Measurements from ENCODE around the gene FERMT2. TPM values are rescaled to one million over a fixed set of nuclear protein-coding genes. Genes with fewer than 3 reads are reported as not detected.
"Not testable (repeated sequence)": the region's sequence is repeated elsewhere in the genome, so short reads cannot be mapped to it uniquely, and the experiment has no call there.

FERMT2 gene
- total and polyA plus RNA-seq, 9 of the 15 experiments (the other 6 are each of a cell fraction or from before 2014, with no cell fraction given), result 0.10 to 1.3 (median 0.40) TPM

DNA sequence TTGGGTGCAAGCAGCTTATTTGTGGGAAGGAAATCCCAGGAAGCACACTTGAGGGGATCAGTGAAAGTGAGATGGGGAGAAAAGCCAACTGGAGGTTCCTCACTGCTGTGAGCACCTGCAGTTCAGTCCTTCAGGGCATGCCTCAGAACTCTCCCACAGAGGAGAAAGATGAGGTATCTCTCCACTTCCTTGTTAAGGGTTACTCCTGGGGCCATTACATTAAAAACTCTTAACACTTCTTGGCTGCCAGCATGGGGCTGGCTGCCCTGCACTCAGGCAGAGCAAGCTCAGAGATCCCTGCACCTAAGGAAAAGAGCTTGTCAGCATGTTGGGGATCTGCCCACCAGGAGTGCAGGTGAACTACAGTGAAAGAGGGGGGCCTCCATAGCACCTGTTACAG, 28.8 kb downstream of the FERMT2 start:
- POLR2A ChIA-PET, result interaction anchor here (0.6 to 0.8 kb wide), 2 partner anchors 17 to 1806 kb away, joined by 3 read pairs; no protein-coding TSS in a partner anchor
- no peaks in the 10 kb centered on the region for H3K9me1 ChIP-seq (ENCODE audit: control insufficient read depth, insufficient read depth, low read length)
- ATAC-seq, result no peak

DNA sequence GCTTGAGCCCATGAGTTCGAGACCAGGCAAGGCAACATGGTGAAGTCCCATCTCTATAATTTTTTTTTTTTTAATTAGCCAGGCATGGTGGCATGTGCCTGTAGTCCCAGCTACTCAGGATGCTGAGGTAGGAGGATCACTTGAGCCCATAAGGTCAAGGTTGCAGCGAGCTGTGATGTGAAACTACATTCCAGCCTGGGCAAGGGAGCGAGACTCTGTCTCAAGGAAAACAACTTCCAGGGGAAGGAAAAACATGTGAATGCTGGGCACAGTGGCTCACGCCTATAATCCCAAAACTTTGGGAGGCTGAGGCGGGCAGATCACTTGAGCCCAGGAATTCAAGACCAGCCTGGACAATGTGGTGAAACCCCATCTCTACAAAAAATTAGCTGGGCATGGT, 30.4 kb downstream of the FERMT2 start:
- H3K9me1 ChIP-seq (ENCODE audit: control insufficient read depth, insufficient read depth, low read length); H3K27me3 ChIP-seq (ENCODE audit: control insufficient read depth in 2 of 2, insufficient read depth in 2 of 2, low read length in 2 of 2); H3K9ac ChIP-seq (ENCODE audit: insufficient read depth in 1 of 2, low read depth in 2 of 2, low read length in 2 of 2); H3K4me2 ChIP-seq (ENCODE audit: insufficient read depth, low read length); FAIRE-seq; H3K9me3 ChIP-seq (replicated peaks; ENCODE audit: control insufficient read depth, insufficient read depth, low read depth, low read length); BruUV-seq (replicated peaks); H3K4me3 ChIP-seq; H2AFZ ChIP-seq (ENCODE audit: low read depth, low read length); in situ Hi-C loops (cut with MboI); CTCF ChIA-PET (ENCODE audit: low intra/inter-chr PET ratio); POLR2A ChIA-PET; H3K36me3 ChIP-seq (ENCODE audit: control insufficient read depth, insufficient read depth, low read length); H3K4me1 ChIP-seq (replicated peaks in 1 of 2; ENCODE audit: control insufficient read depth in 2 of 2, insufficient read depth in 2 of 2, low read length in 2 of 2); ATAC-seq; H4K20me1 ChIP-seq (replicated peaks; ENCODE audit: control insufficient read depth, insufficient read depth, low read length); H3K27ac ChIP-seq (ENCODE audit: extremely low read depth, low read depth, low read length); DNase-seq (ENCODE audit: extremely low read depth in 1 of 4, low spot score in 3 of 4); H3K79me2 ChIP-seq (ENCODE audit: control insufficient read depth, insufficient read depth, low read length): not testable (repeated sequence)
- 2% methylated on average over 5 of the region's 5 CpGs for WGBS (ENCODE audit: insufficient coverage, low coverage, missing lambda C conversion rate)
- intact Hi-C loops (cut with micrococcal nuclease), result loop anchor here (10.0 kb wide), 1 partner anchor 134 kb away; no protein-coding TSS in a partner anchor

More for the DNA sequence above, 28.8 kb downstream of the FERMT2 start:
- no peak for TF ChIP-seq ELF2 (CRISPR knock-in tag; IDR thresholded peaks at IDR 0.05)
- no peak for TF ChIP-seq NFIX (CRISPR knock-in tag; IDR thresholded peaks at IDR 0.05; ENCODE audit: low read depth)
- no peak for TF ChIP-seq DDX20 (tag; IDR thresholded peaks at IDR 0.05; ENCODE audit: low read depth)
- no peak for TF ChIP-seq MIER1 (IDR thresholded peaks at IDR 0.05; ENCODE audit: low read depth)
- TF ChIP-seq, protein P1, sequence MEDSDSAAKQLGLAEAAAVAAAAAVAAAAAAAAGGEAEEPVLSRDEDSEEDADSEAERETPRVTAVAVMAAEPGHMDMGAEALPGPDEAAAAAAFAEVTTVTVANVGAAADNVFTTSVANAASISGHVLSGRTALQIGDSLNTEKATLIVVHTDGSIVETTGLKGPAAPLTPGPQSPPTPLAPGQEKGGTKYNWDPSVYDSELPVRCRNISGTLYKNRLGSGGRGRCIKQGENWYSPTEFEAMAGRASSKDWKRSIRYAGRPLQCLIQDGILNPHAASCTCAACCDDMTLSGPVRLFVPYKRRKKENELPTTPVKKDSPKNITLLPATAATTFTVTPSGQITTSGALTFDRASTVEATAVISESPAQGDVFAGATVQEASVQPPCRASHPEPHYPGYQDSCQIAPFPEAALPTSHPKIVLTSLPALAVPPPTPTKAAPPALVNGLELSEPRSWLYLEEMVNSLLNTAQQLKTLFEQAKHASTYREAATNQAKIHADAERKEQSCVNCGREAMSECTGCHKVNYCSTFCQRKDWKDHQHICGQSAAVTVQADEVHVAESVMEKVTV (CRISPR knock-in tag; IDR thresholded peaks at IDR 0.05), result no peak
- no peak for TF ChIP-seq ZNF124 (CRISPR knock-in tag; IDR thresholded peaks at IDR 0.05)
- TF ChIP-seq NFIC (IDR thresholded peaks at IDR 0.05), result no peak
- TF ChIP-seq, protein P2, sequence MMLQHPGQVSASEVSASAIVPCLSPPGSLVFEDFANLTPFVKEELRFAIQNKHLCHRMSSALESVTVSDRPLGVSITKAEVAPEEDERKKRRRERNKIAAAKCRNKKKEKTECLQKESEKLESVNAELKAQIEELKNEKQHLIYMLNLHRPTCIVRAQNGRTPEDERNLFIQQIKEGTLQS (IDR thresholded peaks at IDR 0.05), result no peak
- TF ChIP-seq, protein P2 (CRISPR knock-in tag; conservative IDR thresholded peaks at IDR 0.05), result no peak
- TF ChIP-seq CBX1 (IDR thresholded peaks at IDR 0.05; ENCODE audit: low read depth), result no peak
- TF ChIP-seq, protein P3, sequence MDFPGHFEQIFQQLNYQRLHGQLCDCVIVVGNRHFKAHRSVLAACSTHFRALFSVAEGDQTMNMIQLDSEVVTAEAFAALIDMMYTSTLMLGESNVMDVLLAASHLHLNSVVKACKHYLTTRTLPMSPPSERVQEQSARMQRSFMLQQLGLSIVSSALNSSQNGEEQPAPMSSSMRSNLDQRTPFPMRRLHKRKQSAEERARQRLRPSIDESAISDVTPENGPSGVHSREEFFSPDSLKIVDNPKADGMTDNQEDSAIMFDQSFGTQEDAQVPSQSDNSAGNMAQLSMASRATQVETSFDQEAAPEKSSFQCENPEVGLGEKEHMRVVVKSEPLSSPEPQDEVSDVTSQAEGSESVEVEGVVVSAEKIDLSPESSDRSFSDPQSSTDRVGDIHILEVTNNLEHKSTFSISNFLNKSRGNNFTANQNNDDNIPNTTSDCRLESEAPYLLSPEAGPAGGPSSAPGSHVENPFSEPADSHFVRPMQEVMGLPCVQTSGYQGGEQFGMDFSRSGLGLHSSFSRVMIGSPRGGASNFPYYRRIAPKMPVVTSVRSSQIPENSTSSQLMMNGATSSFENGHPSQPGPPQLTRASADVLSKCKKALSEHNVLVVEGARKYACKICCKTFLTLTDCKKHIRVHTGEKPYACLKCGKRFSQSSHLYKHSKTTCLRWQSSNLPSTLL (IDR thresholded peaks at IDR 0.05), result no peak
- TF ChIP-seq SUPT5H (IDR thresholded peaks at IDR 0.05), result no peak
- Histone ChIP-seq H3K36me3 (ENCODE audit: control insufficient read depth, insufficient read depth, low read length) (no peaks in the 10 kb centered on the region), H4K20me1 (replicated peaks; ENCODE audit: control insufficient read depth, insufficient read depth, low read length) (no peaks in the 10 kb centered on the region), H2AFZ (ENCODE audit: low read depth, low read length) (no peak overlapping the region), H3K4me2 (ENCODE audit: insufficient read depth, low read length) (no peak overlapping the region), H3K9me3 (replicated peaks; ENCODE audit: control insufficient read depth, insufficient read depth, low read depth, low read length) (no peaks in the 10 kb centered on the region), H3K27ac (ENCODE audit: extremely low read depth, low read depth, low read length) (no peak overlapping the region), H3K4me3 (no peak overlapping the region), H3K79me2 (ENCODE audit: control insufficient read depth, insufficient read depth, low read length) (no peaks in the 10 kb centered on the region), H3K4me1 (replicated peaks in 1 of 2; ENCODE audit: control insufficient read depth in 2 of 2, insufficient read depth in 2 of 2, low read length in 2 of 2) (no peaks in the 10 kb centered on the region), H3K27me3 (ENCODE audit: control insufficient read depth in 2 of 2, insufficient read depth in 2 of 2, low read length in 2 of 2) (no peaks in the 10 kb centered on the region), H3K9ac (ENCODE audit: insufficient read depth in 1 of 2, low read depth in 2 of 2, low read length in 2 of 2) (no peak overlapping the region)
- FAIRE-seq (no peak), DNase-seq (ENCODE audit: extremely low read depth in 1 of 4, low spot score in 3 of 4) (no peak)
- intact Hi-C loops (cut with micrococcal nuclease) (loop anchor here (10.0 kb wide), 1 partner anchor 133 kb away; no protein-coding TSS in a partner anchor), in situ Hi-C loops (cut with MboI) (no loop called here)
- no TSS peak for BruUV-seq (replicated peaks)
- CTCF ChIA-PET (ENCODE audit: low intra/inter-chr PET ratio), result no interaction called here

Data from K562 (cell line).